Epithelial cell of umbilical artery (primary cell): ENCODE data around the gene NRAP. TPM values are rescaled to one million over a fixed set of nuclear protein-coding genes. Genes with fewer than 3 reads are reported as not detected.

Experiments used
- total RNA-seq: library from RNA; depleted of rRNA; stranded (reverse); fragments of >200 nt; gene quantifications from 2 replicates; pipeline ENCODE4 v1.2.3, GENCODE V29; 2014

NRAP gene, protein sequence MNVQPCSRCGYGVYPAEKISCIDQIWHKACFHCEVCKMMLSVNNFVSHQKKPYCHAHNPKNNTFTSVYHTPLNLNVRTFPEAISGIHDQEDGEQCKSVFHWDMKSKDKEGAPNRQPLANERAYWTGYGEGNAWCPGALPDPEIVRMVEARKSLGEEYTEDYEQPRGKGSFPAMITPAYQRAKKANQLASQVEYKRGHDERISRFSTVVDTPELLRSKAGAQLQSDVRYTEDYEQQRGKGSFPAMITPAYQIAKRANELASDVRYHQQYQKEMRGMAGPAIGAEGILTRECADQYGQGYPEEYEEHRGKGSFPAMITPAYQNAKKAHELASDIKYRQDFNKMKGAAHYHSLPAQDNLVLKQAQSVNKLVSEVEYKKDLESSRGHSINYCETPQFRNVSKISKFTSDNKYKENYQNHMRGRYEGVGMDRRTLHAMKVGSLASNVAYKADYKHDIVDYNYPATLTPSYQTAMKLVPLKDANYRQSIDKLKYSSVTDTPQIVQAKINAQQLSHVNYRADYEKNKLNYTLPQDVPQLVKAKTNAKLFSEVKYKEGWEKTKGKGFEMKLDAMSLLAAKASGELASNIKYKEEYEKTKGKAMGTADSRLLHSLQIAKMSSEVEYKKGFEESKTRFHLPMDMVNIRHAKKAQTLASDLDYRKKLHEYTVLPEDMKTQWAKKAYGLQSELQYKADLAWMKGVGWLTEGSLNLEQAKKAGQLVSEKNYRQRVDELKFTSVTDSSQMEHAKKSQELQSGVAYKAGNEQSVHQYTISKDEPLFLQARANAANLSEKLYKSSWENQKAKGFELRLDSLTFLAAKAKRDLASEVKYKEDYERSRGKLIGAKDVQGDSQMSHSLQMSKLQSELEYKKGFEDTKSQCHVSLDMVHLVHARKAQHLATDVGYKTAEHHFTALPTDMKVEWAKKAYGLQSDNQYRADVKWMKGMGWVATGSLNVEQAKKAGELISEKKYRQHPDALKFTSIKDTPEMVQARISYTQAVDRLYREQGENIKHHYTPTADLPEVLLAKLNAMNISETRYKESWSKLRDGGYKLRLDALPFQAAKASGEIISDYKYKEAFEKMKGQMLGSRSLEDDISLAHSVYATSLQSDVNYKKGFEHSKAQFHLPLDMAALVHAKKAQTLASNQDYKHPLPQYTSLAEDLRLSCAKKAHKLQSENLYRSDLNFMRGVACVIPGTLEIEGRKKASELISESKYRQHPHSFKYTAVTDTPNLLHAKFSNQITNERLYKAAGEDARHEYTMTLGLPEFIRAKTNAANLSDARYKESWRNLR (N-terminal part only)
- not detected in 2 replicates for total RNA-seq

DNA sequence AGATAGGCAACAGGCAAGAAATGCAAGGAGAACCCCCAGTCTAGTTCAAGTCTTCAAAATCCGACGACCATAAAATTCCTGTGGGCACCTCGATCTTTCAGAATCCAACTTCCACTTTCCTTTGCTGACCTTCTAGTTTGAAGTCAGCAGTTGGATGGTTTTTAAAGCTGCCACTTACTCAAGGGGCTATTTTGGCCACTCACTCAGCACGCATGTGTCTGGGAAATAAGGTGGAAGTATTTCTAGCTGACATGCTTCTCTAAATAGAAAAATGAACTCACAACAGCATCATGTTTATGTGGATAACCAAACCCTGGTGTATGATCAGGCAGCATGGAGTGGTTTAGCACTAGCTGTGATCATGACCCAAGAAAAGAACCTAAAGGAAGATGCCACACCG lies at the start of gene NRAP:
TSS of gene NRAP (minus strand) at position 134 of the 400 bp plus-strand sequence. CDS start 159 bp downstream, outside the sequence.

DNA sequence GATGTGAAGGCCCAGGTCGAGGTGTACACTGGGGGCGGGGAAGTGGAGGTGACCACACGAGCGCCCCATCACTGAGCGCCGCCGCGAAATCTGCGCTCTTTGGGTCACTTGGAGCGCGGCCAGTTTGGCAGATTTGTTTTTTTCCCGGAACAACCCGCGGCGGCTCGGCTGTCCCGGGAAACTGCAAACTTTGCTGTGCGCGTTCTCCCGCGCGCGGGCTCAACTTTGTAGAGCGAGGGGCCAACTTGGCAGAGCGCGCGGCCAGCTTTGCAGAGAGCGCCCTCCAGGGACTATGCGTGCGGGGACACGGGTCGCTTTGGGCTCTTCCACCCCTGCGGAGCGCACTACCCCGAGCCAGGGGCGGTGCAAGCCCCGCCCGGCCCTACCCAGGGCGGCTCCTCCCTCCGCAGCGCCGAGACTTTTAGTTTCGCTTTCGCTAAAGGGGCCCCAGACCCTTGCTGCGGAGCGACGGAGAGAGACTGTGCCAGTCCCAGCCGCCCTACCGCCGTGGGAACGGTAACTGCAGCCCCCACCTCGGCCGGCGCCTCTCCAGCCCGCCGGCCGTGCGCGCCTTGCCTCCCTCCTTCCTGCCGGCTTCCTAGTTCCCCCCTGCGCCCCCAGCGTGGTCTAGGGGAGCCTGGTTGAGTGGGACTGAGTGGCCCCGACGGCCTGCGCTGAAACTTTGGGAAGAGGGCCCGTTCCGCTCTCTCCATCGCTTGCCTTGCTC lies 15.8 kb upstream of the NRAP start, which contains the start of gene CASP7:
TSS of gene CASP7 (plus strand) at position 450 of the 727 bp plus-strand sequence. CDS start 17,582 bp downstream, outside the sequence.

DNA sequence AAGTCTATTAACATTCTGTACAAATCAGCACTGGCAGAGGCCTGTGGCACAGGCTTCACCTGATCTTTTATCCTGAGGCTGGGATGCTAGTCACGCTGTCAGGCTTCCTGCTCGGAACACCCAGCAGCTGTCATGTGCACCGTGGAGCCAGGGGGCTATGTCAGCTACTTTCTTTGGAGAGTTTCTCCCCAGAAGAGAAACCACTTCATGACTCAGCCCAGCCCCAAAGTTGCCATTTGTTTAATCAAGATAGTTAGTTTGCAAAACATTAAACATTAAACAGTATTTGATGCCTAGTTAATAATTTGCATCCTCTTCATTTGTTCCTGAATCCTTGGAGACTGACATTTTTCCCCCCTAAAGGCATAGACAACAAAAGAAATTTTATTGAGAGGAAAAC lies 111.1 kb downstream of the NRAP start, which contains the start of gene HABP2:
TSS of gene HABP2 (plus strand) at position 353 of the 400 bp plus-strand sequence. CDS start 69 bp downstream, outside the sequence.

Other genes starting within 250 kb of the NRAP start
- gene HABP2, start 111.0 kb downstream of the NRAP start, total RNA-seq, result not detected in 2 replicates
- gene CASP7, start 15.9 kb upstream of the NRAP start, total RNA-seq, result 43.9 and 66.9 TPM in 2 replicates
- gene PLEKHS1, start 87.6 kb upstream of the NRAP start, total RNA-seq, result not detected in 2 replicates
- 4.9 and 7.9 TPM in 2 replicates for gene DCLRE1A, start 190.0 kb upstream of the NRAP start, total RNA-seq
- gene NHLRC2, start 190.6 kb upstream of the NRAP start, total RNA-seq, result 9.0 and 9.4 TPM in 2 replicates